Smooth muscle cell of the pulmonary artery (primary cell): ENCODE data around the gene NR5A1. TPM values are rescaled to one million over a fixed set of nuclear protein-coding genes. Genes with fewer than 3 reads are reported as not detected.

ENCODE experiments used
- total RNA-seq: library from RNA; depleted of rRNA; stranded (reverse); fragments of >200 nt; gene quantifications from 2 replicates; pipeline ENCODE4 v1.2.3, GENCODE V29; 2014

Gene NR5A1
- not detected in 2 replicates for total RNA-seq

DNA sequence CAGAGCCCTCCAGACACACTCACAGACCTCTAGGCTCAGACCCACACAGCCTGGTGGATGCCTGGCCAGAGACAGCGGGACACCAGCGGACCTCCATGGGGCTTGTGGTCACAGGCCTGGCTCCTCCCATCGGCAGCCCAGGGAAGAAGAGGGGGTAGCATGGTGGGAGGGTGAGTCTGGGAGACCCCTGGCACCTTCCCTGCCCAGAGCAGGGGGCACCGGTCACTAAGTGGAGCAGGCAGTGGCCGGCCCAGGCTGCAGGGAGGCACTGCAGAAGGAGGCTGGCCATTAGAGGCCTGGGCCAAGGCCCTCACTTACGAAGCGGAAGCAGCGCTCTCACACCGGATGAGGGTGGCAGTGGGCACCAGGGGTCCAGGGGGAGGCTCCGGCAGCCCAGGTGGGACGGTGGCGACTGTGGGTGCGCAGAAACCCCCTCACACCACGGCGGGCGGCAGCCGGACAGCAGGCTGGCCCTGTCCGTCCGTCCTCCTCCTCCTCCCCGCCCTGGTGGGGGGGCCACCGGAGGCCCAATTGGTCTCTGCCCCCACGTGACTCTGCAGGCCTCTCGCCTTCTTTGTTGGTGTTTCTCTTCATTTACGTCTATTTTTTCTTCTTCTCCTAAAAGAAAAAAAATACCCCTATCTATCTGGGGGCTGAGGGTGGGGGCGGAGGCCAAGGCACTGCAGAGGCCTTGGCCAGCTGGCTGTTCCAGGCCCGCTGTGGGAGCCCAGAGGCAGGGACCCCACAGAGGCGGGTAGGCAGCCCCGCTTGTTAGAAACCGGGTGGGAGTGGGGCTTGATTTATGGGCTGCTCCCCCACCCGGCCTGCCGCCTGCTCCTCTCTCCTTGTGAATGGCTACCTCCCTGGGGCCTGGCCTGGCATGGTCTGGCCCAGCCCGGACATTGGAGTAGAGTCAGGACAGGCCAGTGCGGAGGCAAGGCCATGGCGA lies at the start of gene NR5A1:
TSS of gene NR5A1 (minus strand) at position 469 of the 949 bp plus-strand sequence. CDS start 4,004 bp downstream, outside the sequence.

DNA sequence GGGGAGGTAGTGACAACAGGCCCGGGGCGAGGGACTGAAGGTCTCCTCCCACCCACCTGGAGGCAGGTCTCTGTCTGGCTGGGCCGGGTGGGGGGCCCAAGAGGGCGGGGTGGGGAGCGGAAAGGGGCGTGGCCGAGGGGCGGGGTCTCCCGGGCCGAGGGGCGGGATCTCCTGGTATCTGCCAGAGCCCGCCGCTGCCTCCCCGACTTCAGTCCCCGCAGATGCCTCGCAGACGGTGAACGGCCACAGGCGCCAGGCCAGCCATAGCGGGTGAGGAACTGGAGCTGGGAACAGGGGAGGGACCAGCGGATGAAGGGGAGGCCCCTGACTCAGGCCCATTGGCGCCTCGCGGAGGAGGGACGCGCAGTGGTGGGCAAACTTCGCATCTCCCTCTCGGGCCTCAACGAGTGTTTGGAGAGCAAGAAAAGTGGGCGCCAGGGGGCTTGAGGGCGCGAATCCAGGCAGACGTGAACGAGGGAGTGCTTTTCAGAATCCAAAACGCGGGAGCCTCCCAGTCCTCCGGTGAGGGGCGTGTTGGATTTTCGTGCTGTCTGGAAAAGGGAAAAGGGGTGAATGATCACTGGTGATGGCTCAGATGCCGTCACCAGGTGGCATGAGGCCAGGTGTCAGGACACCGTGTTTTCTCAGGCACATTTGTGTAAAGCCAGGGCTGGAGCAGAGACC lies 56.8 kb downstream of the NR5A1 start, which contains the start of gene ADGRD2:
TSS of gene ADGRD2 (plus strand) at position 211 of the 684 bp plus-strand sequence. CDS start 1,216 bp downstream, outside the sequence.

Other genes with a start within 250 kb of the NR5A1 start
- gene NEK6, start 249.4 kb downstream of the NR5A1 start, total RNA-seq = 83.1 and 91.8 TPM in 2 replicates
- gene PSMB7, start 92.0 kb downstream of the NR5A1 start, total RNA-seq = 130 and 157 TPM in 2 replicates
- not detected in 2 replicates for gene ADGRD2, start 56.9 kb downstream of the NR5A1 start, total RNA-seq